NCI-H2227 (cell line): ENCODE data around the gene USP9X.
A peak's percentile ranks its signal among the peaks of the same experiment; 100 is the strongest.
"Not testable (repeated sequence)": the region's sequence is repeated elsewhere in the genome, so short reads cannot be mapped to it uniquely, and the experiment has no call there.

ENCODE experiments used
- DNase-seq: peaks from one replicate; lab custom pipeline; 2025; ENCODE audit not compliant: unreplicated experiment; lab: John Stamatoyannopoulos, UW

The USP9X gene

GRCh38 chrX:41118156-41118555, 32.9 kb downstream of the USP9X start:
- no peak for DNase-seq

- no peak for DNase-seq
These were observed 34.6 kb downstream of the USP9X start for GRCh38 chrX:41119803-41120202.

GRCh38 chrX:41121766-41122165, 36.5 kb downstream of the USP9X start:
- DNase-seq: no peak

GRCh38 chrX:41122664-41123257, 37.5 kb downstream of the USP9X start:
- DNase-seq: no peak

GRCh38 chrX:41127477-41128192, 42.4 kb downstream of the USP9X start:
- DNase-seq: no peak

- no peak for DNase-seq
These were observed 43.7 kb downstream of the USP9X start for GRCh38 chrX:41128955-41129354.

- no peak for DNase-seq
These were observed 46.5 kb downstream of the USP9X start for GRCh38 chrX:41131766-41132165.

GRCh38 chrX:41133551-41133950, 48.3 kb downstream of the USP9X start:
- no peak for DNase-seq

- no peak for DNase-seq
These were observed 52.3 kb downstream of the USP9X start for GRCh38 chrX:41137589-41137988.

GRCh38 chrX:41142130-41142910, 57.1 kb downstream of the USP9X start:
- no peak for DNase-seq

GRCh38 chrX:41144873-41145272, 59.6 kb downstream of the USP9X start:
- no peak for DNase-seq

GRCh38 chrX:41145920-41146608, 60.8 kb downstream of the USP9X start:
- no peak for DNase-seq

GRCh38 chrX:41148553-41148952, 63.3 kb downstream of the USP9X start:
- DNase-seq: no peak

- no peak for DNase-seq
These were observed 64.8 kb downstream of the USP9X start for GRCh38 chrX:41150043-41150442.

- not testable (repeated sequence) for DNase-seq
These were observed 66.5 kb downstream of the USP9X start for GRCh38 chrX:41151726-41152125.

GRCh38 chrX:41152221-41152620, 67.0 kb downstream of the USP9X start:
- DNase-seq: no peak

- no peak for DNase-seq
These were observed 68.2 kb downstream of the USP9X start for GRCh38 chrX:41153448-41153847.

- DNase-seq: no peak
These were observed 68.7 kb downstream of the USP9X start for GRCh38 chrX:41153957-41154356.

- DNase-seq: peak; percentile 24
These were observed 79.2 kb downstream of the USP9X start for GRCh38 chrX:41164449-41164848.

GRCh38 chrX:41167888-41168287, 82.6 kb downstream of the USP9X start:
- no peak for DNase-seq

- no peak for DNase-seq
These were observed 91.0 kb downstream of the USP9X start for GRCh38 chrX:41176263-41176662.

- no peak for DNase-seq
These were observed 92.1 kb downstream of the USP9X start for GRCh38 chrX:41177297-41177696.
